Activated CD4-positive, CD25-positive, alpha-beta regulatory T cell treated with anti-CD3 and anti-CD28 coated beads, Interleukin-2, amount 50 U/mL, for 24 hours (primary cell): ENCODE measurements around the gene SLAMF1.

Source experiments
- ATAC-seq, 2 donors: fragments of 150-1000 bp; cut with Tn5 transposase; one replicate each; pipeline ENCODE4 v1.10.0; 2021; ENCODE audit warnings: mild to moderate bottlenecking in 1 of 2, moderate library complexity in 1 of 2

SLAMF1 gene

DNA sequence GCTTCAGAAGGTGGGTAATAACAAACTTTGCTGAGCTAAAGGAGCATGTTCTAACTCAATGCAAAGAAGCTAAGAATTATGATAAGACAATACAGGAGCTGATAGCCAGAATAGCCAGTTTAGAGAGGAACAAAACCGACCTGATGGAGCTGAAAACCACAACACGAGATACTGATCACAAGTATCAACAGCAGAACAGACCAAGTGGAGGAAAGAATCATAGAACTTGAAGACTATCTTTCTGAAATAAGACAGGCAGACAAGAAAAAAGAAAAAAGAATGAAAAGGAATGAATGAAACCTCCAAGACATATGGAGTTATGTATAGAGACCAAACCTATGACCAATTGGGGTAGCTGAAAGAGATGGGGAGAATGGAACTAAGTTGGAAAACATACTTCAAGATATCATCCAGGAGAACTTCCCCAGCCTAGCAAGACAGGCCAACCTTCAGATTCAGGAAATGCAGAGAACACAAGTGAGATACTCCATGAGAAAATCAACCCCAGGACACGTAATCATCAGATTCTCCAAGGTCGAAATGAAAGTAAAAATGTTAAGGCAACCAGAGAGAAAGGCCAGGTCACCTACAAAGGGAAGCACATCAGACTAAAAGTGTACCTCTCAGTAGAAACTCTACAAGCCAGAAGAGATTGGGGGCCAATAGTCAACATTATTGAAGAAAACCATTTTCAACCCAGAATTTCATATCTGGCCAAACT, 88.0 kb downstream of the SLAMF1 start:
- no peak for ATAC-seq
